NCI-H446 (cell line): ENCODE results near the gene CAMTA1.
A peak's percentile ranks its signal among the peaks of the same experiment; 100 is the strongest.
"Not testable (repeated sequence)": the region's sequence is repeated elsewhere in the genome, so short reads cannot be mapped to it uniquely, and the experiment has no call there.

ENCODE experiments used
- DNase-seq, 2 experiments: peaks; one replicate each; lab custom pipeline; 2025; lab: John Stamatoyannopoulos, UW

Gene CAMTA1

GRCh38 chr1:7778133-7778628 lies 992.9 kb downstream of the CAMTA1 start:
- no peak for DNase-seq

- DNase-seq, result no peak
Measured at GRCh38 chr1:7780976-7781375, 995.7 kb downstream of the CAMTA1 start.

DNA sequence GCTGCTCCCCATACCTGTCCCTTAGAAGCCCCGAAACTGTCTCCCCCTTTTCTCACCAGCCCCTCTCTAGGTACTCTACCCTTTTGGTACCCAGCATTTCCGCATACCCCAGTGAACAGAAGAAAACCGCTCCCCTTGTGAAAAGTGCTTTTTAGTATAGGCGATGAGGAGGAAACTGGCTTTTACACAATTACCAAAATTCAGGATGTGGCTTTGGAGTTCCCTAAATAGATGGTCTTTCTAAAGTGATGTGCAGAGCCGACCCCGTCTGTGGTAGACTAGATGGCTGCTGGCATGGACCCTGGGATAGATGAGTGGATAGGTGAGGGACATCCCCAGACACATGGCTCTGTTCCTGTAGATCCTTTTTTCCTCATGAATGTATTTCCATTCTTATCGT lies 996.2 kb downstream of the CAMTA1 start:
- DNase-seq, result no peak

DNA sequence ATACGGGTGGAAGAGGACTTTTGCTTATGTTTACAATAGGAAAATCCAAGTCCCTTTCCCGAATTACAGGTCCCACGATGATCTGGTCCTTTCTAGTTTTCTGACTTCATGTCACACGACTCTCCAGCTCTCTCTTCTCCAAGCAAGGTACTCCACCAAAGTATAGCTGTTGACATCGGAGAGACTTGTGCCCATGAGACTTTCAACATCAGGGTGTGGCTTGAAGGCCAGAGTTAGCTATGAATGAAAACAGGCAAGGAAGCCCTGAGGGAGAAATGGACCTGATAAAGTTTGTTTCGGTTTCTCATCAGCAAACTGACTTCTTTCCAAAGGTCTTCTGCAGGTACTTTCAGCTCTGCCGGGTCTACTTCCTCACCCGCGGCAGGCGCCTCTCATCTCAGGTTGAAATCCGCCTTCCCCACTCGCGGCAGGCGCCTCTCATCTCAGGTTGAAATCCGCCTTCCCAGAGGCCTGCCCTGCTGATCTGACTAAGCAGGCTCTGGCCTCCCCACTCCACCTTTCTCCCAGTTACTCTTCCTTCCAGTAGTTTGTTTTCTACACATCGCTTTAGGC lies 996.8 kb downstream of the CAMTA1 start:
- DNase-seq, result no peak

DNA sequence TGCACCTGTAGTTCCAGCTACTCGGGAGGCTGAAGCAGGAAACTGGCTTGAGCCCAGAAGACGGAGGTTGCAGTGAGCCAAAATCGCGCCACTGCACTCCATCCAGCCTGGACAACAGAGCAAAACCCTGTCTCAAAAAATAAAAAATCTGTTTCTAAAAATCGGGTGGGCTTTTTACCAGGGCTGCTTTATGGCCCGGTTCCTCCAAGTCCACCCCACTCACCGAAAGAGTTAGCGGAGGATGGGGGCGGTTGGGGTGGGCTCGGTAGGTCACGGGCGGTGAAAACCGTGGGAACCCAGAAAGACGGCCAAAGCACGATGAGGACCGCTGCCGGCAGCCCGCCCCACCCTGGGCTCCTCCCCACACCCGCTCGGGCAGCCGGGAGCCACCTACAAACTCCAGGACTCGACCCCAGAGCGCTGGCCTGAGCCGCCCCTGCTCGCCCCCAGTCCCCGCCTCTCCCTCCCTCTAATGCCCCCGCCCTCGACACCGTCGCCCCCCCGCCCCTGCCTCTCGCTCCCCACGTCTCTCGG lies 998.0 kb downstream of the CAMTA1 start:
- peak in 1 of 2 experiments; percentile 78 for DNase-seq

DNA sequence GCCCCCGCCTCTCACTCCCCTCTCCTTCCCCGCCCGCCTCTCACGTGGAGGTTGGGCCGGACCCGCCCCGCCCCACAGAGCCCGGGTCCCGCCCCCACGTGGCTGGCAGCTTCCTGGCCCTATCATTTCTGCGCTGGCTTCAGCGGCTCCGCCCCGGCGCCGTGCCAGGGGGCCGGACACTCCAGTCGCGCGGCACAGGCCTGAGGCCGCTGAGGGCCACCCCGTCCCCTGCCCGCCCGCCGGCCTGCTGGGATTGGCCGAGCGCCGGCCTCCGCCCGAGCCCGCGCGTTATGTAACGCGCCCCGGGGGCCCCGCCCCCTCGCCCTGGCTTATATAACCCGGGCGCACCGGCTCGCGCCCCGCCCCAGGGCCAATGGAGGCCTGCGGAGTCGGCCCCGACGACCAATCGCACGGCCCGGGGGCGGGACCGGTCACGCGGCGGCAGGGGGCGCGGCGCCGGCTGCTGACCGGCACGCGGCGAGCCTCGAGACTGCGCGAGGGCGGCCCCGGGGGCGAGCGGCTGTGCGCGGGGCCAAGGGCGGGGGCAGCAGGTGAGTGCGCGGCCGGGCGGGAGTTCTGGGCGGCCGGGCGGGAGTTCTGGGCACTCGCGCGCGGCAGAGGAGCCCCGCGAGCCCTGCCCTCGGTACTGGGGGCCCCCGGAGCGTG lies 998.7 kb downstream of the CAMTA1 start, which contains the start of gene PER3:
TSS of gene PER3 (plus strand) at position 466 of the 666 bp plus-strand sequence. CDS start 587 bp downstream, outside the sequence.
- DNase-seq, result peak; percentile 97 to 100

DNA sequence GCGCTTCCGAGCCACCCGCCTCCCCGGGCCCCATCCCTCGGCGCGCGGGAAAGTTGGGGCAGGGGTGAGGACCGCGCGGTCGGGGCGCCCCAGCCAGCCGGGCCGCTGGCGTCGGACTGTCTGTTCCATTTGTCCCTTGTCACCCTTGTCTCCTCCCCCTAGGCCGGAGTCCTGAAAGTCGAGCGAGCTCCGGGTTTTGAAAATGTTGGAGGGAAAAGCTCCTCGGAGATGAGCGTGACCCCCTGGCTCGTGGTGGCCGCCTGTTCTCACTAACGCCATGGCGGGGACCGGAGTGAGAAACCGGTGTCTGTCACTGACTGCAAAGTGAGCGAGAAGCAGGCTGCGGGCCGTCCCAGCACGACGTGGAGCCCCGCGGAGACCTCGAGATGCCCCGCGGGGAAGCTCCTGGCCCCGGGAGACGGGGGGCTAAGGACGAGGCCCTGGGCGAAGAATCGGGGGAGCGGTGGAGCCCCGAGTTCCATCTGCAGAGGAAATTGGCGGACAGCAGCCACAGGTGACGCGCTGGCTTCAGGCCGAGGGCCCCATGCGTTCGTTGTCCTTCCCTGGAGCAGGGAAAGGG lies 999.3 kb downstream of the CAMTA1 start:
- peak in 1 of 2 experiments; percentile 54 for DNase-seq

DNA sequence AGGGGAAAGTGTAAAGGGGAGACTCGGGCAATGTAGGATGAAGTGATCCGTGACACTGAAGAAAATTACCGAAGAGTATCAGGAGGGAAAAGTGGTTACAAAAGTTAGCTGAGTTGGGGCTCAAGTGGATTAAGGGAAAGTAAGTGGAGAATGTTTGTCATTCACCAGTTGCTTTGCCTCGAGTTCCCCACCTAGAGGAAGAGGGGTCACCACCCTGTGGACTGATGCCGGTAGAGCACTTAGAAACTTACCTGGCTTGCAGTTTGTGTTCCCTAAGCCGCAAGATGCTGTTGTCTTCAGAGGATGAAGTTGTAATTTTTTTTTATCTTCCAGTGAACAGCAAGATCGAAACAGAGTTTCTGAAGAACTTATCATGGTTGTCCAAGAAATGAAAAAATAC lies 999.9 kb downstream of the CAMTA1 start:
- no peak for DNase-seq

- DNase-seq, result no peak
Measured at GRCh38 chr1:7786795-7787194, 1001.5 kb downstream of the CAMTA1 start.

DNA sequence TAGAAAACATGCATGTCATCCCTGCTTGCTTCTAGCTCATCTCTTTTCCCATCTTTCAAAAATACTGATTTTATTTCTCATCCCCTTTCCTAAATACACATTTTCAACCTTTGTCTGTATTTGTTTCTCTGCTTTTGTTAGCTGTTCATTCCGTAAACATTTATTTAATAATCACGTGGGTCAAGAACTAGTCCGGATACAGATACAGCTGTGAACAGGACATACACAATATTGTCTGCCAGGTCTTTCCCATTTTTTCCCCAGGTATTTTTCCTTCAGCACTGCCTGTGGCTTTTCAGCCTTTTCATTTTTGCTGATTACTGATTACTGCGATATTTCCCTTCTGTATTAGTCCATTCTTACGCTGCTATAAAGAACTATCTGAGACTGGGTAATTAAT lies 1004.6 kb downstream of the CAMTA1 start:
- DNase-seq, result no peak

DNA sequence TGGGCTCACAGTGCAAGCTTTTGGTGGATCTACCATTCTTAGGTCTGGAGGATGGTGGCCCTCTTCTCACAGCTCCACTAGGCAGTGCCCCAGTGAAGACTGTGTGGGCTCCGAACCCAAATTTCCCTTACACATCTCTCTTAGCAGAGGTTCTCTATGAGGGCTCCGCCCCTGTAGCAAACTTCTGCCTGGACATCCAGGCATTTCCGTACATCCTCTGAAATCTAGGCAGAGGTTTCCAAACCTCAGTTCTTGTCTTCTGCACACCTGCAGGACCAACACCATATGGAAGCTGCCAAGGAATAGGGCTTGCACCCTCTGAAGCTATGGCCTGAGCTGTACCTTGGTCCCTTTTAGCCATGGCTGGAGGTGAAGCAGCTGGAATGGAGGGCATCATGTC lies 1005.8 kb downstream of the CAMTA1 start:
- not testable (repeated sequence) for DNase-seq

DNA sequence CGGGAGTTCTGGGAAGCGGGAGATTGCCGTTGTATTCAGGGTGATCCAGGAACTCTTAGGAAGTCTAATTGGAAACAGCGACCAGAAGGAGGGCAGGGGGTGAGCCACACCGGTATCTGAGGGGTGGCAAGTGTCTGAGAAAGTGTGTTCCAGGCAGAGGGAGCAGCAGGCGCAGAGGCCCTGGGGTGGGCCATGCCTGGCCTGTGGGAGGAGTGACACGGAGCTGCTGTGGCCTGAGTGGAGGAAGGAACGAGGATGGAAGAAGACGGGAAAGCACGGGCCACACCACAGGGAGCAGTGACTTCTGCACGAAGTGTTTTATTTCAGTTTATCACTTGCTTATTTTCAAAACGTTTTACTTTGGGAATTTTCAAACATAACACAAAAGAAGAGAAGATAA lies 1010.2 kb downstream of the CAMTA1 start:
- DNase-seq, result no peak

GRCh38 chr1:7805460-7805859 lies 1020.2 kb downstream of the CAMTA1 start:
- no peak for DNase-seq

- peak in 1 of 2 experiments; percentile 35 for DNase-seq
Measured at GRCh38 chr1:7808253-7808844, 1023.1 kb downstream of the CAMTA1 start.

GRCh38 chr1:7809742-7810141 lies 1024.5 kb downstream of the CAMTA1 start:
- DNase-seq, result no peak

GRCh38 chr1:7810395-7810794 lies 1025.1 kb downstream of the CAMTA1 start:
- DNase-seq, result no peak

DNA sequence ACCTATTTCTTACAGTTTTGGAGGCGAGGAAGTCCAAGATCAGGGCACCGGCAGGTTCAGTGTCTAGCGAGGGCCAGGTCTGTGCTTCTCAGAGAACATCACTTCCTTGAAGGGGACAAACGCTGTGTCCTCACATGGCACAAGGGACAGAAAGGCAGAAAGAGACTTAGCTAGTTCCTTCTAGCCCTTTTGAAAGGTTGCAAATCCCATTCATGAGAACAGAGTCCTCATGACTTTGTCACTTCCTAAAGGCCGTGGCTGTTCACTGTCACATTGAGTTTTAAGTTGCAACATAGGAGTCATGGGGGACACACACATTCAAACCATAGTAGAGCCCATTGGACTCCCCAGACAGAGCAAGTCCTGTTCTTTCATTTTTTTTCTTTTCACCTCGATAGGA lies 1026.2 kb downstream of the CAMTA1 start:
- DNase-seq, result no peak

DNA sequence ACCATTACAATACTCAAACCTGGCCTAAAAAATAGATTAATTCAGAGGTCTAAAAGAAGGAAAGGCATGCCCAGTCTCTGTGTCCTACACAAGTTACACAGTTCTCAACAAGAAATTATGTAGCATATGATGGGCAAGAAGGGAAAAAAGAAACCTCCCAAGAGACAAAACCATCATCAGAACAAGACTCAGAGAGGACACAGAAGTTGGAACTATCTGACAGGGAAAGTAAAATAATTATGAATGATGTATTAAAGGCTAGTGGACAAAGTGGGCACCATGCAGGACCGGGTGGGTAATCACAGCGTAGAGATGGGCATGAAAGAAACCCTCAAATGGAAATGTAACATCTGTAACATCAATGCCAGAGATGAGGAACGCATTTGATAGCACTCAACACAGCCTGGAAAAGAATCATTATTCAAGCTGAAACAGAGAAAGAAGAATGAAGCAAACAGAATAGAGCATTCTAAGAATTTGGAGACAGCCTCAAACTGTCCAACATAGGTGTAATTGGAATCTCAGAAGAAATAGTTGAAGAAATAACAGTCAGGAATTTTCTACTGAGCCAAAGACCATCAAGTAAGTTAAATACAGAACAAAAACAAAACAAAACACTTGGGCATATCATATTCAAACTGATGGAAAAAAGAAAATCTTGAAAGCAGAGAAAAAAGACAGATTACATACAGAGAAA lies 1028.6 kb downstream of the CAMTA1 start:
- DNase-seq, result no peak
